Esophagus squamous epithelium (tissue), 4 donors: Measurements from ENCODE around the gene TMEM51.

Experiments
- POLR2A ChIP-seq, 4 donors: fragments of 450-650 bp; IDR thresholded peaks; one replicate each; pipeline ENCODE4 v1.6.1; 2017; ENCODE audit warnings: antibody characterized with exemption in 4 of 4, mild to moderate bottlenecking in 4 of 4, moderate library complexity in 3 of 4
- TF ChIP-seq, protein P1 (sequence below), 6 experiments: fragments of 450-650 bp in 4 of 6; fragments of 200-600 bp in 2 of 6; sonication (generic) in 2 of 6; IDR thresholded peaks; one replicate each; pipeline ENCODE4 v1.5.1; 2016 to 2019; ENCODE audit warnings: antibody characterized with exemption in 6 of 6, mild to moderate bottlenecking in 4 of 6, moderate library complexity in 4 of 6

DNA sequence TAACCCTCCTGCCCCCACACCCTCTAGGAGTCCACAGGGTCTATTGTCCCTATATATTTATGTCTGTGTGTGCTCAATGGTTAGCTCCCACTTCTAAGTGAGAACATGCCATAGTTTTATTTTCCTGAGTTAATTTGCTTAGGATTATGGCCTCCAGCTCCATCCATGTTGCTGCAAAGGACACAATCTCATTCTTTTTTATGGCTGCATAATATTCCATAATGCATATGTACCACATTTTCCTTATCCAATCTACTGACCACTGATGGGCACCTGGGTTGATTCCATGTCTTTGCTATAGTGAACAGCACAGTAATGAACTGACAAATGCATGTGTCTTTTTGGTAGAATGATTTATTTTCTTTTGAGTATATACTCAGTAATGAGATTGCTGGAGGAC lies 80.1 kb downstream of the TMEM51 start:
- TF ChIP-seq POLR2A (IDR thresholded peaks at IDR 0.05): no peak
- TF ChIP-seq, protein P1, sequence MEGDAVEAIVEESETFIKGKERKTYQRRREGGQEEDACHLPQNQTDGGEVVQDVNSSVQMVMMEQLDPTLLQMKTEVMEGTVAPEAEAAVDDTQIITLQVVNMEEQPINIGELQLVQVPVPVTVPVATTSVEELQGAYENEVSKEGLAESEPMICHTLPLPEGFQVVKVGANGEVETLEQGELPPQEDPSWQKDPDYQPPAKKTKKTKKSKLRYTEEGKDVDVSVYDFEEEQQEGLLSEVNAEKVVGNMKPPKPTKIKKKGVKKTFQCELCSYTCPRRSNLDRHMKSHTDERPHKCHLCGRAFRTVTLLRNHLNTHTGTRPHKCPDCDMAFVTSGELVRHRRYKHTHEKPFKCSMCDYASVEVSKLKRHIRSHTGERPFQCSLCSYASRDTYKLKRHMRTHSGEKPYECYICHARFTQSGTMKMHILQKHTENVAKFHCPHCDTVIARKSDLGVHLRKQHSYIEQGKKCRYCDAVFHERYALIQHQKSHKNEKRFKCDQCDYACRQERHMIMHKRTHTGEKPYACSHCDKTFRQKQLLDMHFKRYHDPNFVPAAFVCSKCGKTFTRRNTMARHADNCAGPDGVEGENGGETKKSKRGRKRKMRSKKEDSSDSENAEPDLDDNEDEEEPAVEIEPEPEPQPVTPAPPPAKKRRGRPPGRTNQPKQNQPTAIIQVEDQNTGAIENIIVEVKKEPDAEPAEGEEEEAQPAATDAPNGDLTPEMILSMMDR (IDR thresholded peaks at IDR 0.05): no peak
